Activated T-helper 1 cell treated with Interleukin-2 at 50 U/mL for 16 hours (primary cell): ENCODE measurements around the gene PRKAG1.
A peak's percentile ranks its signal among the peaks of the same experiment; 100 is the strongest.

ENCODE experiments used
- DNase-seq: peaks from one replicate; pipeline ENCODE4 v3.0.0-alpha.2; 2020; ENCODE audit warnings: low read depth

Gene PRKAG1

DNA sequence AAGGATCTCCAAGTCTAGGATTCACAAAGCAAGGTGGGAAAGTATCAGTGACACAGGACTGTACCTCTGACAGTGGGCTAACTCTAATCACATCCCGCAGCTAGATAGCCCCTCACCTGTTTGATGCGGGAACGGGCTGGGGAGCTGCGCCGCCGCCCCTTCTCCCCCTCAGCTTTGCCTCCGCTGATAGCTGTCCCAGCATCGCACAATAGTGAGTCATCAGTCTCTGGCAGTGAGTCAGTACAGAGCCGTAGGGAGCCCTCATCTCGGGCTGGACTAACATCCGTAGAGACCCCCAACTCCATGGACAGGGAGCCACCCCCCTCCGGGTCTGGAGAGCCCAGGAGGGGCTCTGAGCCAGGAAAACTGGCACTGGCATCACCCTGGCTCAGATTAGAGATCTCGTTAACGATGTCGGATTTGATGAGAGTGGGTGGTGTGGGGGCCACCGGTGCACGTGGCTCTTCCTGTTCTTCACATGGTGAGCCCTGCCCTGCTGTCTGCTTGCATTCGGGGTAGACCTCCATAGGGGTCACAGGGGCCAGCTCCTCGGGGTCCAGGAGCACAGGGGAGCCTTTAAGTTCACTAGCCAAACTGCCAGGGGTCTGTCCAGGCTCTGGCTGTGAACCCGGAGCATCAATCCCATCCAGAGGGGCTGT is 31.1 kb upstream of the PRKAG1 start:
- no peak for DNase-seq

DNA sequence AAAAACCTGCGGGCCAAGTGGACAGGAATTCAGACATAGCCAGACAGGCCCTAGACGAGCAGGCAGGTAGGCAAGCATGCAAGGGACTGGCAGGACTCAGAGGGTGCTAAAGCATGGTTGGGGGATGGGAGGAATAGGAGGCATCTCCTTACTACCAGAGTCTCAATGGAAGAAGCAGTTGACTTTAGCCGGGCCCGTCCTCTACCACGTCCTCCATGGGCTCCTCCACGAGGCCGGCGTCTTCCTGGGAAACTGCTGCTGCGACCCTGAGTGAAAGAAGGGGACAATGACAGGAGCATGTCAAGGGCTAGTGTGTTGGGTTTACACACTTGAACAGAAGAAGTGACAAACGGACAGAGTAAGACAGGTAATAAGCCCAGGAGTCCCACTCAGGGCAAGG is 30.4 kb upstream of the PRKAG1 start:
- DNase-seq = no peak

DNA sequence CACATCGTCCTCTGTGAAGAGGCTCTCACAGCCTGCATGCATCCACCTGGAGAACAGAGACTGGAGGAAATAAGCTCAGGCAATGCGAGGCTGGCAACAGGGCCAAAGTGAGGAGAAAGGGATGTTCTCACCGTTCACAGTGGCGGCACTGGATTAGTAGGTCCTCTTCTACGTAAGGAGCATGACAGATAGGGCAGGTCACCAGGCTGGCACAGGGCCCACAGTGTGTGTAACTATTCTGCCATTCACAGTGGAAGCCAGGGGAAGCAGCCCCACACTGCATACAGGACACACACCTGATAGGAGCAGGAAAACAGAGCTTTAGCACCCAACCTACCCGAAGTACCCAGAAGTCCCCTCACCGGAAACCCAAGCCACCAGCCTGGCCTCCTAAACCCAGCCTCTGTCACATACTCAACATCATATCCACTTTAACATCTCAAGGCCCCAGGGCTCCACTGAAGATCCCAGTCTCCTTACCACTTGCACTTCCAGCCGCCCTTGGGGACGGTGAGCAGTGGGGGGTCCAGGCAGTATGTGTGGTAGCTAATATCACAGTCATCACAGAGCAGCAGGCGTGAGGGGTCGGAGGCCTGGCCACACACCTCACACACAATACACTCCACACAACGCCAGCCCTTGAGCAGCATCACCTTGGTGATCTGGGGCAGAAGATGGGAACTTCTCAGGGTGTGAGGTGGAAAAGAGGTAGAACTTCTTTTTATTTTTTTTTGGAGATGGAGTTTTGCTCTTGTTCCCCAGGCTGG is 27.7 kb upstream of the PRKAG1 start:
- DNase-seq = no peak

DNA sequence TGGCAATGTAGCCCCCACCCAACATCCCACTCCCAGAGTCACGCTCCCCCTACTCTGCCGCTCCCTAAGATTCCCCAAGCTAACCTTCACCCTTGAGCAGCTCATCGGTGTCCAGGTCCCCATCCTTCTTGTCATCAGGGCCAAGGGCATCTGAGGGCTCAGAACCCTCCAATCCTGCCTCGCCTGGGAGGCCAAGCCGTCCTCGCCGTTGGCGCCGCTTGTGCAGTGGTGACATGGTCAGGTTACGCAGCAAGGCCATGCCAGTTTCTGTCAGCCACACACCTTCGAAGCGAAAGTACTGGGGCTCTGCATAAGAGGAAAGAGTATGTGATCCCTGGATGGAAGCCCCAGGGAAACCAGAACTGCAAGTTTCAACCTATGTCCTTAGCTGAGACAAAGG is 26.1 kb upstream of the PRKAG1 start:
- DNase-seq = no peak

DNA sequence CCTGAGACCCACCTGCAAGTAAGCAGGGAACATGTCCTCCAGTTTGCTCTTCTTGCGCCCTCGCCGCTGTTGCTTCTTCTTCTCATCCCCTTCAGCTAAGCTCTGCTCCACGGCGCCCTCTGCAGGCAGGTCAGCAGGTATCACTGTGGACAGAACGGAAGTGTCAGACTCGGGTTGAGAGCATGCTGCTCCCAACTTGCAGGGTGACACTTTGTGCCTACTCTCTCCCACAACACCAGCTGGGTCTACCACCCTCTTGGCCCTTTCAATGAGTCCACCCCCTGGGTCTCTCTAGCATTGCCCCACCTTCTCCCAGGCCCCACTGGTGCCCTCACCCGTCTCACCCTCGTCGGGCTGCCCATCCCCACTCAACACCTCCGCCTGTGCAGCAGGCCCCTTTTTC is 25.3 kb upstream of the PRKAG1 start:
- peak; percentile 56 for DNase-seq

DNA sequence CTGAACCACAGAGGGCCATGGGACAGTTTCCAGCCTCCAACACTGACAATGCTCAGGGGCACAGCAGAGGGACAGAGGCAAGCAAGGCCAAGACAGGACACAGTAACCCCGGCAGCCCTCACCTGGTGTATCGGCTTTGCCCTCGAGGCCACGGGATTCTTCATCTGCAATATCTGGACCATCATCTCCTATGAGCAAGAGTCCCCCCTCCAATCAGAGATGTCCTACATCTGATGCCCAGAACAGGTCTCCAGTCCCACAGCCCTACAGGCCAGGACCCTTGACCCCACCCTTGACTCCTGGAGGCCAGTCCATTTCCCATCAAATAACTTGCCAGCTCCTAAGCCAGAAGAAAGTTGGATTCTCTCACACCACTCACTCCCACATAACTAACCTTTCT is 24.7 kb upstream of the PRKAG1 start:
- DNase-seq = no peak

DNA sequence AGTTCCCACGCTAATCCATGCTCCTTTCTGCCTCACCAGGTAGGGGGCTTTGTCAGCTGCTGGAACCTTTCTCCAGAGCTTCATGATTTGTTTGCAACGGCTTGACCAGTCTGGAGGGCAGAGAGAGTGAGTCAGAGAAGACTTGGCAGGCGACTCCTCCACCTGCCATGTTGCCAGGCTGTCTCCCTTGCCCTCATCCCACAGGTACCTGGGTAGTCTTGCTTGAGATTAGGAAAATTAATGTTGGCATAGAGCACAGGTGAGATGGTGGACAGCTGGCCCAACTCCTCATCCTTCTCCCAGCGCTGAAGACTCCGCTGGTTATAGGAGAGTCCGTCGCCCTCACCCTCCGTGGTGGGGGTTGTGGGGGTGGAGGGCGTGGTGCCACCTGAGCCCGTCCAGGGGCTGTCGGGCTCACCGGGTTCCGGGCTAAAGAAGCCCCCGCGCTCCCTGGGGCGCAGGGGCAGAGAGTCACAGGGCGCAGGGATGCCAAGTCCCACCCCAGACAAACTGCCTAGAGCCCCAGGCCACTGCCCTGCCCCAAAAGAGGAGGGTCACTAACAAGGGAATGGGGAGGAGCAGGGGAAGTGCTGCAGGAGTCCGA is 23.4 kb upstream of the PRKAG1 start:
- DNase-seq = no peak

DNA sequence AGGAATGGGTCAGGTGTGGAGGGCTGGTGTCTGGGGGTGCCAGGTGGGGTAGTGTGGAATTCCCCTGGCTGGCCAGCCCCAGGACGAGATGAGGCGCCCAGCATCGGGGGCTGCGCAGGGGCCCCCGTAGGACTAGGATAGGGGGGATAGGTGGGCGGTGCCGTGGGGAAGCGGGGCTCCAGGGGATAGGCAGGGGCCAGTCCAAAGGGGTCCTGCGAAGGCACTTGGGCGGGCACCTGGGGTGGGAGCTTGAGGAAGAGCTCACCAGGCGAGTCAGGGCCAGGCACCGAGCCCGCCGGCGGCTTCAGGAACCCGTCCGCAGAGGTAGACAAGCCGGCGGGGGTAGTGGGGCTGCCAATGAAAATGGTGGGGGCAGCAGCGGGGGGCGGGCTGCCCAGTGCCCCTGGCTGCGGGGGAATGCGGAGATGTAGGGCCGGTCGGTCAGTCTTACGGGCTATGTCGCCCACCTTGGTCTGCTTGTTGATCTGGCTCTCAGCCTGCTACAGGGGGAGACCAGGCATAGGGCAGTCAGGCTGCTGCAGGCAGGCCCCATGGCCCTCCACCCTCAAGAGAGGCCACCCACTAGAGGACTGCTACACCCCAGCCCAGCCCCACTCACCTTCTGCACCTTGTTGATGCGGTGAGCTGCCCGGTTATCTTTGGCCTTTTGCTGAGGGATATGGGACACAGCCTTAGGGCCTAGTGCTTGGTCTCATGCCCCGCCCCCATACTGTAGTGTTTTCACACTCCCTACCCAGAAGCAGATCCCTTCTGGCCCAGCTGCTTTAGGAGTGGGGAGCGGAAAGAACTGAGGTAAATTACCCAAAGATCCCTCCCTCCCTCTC is 22.7 kb upstream of the PRKAG1 start:
- no peak for DNase-seq

DNA sequence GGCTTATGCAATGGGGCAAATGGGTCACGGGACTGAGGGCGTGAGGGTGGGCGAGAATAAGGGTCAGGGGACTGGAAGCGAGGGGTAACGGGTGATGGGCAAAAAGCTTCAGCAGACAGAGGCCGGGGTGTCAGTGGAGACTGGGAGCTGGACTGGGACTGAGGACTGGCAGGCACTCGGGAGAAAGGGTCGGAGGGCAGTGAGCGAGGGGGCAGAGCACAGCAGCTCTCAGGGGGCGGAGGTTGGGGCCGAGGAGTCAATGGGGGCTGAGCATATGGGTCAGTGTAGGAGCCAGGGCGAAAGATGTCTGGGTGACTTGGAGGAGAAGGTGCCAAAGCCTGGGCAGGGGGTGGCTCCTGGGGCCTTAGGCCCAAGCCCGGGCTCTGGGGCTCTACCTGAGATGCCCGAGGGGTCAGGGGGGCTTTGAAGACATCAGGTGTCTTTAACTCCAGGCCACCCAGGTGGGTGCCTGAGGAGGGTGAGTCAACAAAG is 21.8 kb upstream of the PRKAG1 start:
- DNase-seq = no peak

DNA sequence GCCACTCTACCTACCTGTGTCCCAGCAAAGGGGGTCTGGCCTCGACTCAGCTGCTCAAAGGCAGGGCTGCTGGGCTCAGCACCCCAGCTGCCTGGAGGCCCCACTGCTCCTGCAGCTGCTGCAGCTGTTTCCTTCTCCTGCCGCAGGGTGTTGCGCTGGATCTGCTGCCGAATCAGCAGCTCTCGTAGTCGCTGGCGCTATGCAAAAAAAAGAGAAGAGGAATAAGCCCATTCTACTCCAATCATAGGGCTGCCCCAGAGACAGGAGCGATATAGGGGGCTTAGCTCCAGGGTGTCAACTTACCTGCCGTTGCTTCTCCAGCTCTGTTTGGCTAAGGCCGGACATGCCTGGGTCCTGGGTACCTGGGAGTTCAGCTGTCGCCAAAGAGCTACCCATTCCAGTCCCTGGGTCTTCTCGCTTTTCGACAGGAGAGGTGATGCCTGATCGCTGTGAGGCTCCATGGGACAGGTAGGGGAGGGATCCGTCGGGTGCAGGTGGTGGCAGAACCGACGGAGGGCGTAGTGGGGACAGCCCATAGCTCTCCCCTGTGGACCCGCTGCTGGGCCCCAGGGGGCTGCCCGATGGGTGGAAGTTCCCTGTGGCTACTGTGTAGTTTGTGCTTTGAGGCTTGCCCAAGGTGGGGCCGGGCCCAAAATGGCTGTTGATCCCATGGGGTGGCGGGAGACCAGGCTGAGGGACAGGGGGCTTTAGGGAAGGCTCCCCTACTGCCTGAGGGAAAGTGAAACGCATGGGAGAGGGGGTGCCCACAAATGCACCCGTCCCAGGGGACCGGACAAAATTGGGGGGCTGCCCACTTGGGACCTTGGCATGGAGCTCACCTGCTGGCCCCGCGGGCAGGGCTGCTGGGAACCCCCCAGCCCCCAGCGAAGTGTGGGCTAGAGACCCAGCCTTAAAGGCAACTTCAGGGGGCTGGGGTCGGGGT is 21.1 kb upstream of the PRKAG1 start:
- no peak for DNase-seq

DNA sequence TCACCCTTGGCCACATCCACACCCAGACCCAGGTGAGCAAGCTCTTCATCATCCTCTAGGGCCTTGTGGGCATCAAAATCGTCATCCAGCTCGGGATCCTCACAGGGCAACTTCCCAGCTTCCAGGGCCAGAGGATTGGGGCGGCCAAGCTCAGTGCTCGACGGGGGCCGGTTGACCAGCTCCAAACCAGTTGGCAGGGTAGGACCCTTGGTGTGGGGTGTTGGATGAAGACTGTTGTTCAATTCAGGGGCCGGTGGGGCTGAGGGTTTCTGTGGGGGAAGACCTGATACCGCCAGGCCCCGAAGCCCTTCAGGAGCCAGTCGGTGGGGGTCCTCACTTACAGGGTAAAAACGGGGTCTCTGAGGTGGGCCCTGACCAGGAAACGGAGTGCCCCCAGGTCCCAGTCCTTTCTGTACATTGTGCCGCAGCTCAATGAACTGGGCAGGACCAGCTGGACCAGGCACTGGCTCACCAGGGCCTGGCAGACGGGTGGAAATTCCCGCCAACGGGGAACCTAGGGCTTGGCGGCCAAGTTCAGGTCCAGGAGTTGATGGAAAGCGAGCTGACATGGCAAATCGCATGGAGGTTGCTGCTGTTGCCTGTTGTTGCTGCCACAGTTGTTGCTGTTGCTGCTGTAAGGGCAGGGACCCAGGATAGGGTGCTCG is 19.8 kb upstream of the PRKAG1 start:
- no peak for DNase-seq

DNA sequence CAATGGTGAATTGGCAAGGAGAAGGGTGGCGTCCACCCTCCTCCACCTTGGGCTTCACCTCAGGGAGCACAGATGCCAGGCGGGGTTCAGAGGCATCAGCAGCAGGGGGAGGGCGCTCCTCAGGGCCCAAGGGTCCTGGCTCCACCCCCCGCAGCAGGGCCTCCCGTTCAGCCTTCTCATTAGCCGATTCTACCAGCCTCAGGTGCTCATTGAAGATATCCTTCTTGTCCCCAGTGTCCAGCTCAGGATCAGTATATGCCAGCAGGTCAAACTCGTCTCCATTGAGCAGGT is 19.3 kb upstream of the PRKAG1 start:
- no peak for DNase-seq

DNA sequence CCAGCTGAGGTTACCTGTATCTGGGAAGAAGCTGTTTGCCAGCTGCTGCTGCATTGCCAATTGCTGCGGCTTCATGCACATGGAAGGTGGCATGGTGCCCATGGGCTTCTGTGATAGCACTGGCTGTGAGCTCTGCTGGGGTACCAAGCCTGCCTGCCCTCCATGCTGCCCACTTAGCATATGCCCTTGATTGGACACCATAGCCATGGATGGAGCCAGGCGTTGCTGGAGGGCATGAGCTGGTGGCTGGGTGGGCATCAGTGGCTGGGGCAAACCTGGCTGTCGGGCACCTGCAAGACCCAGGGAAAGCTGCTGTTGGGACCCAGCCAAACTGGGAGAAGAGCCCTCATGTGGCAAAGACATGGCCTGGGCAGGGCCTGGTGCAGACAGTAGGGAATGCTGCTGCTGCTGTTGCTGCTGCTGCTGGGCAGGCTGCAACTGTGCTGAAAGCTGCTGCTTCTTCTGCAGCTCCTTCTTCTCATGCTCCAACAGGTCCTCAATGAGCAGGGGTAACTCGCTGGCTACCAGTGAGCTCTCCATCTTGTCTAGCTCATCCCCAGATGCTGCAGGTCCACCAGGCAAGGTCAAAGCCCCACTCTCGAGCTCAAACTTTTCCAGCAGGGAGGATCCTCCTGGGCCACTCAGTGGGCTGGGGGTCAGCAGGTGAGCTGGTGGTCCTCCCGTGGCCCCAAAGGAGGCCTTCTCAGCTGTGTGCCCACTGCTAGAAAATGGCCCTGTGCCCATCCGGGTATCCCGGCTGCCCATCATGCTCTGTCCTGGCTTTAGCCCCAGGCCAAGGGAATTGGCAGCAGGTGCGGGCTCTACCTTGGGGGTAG is 18.8 kb upstream of the PRKAG1 start:
- no peak for DNase-seq

DNA sequence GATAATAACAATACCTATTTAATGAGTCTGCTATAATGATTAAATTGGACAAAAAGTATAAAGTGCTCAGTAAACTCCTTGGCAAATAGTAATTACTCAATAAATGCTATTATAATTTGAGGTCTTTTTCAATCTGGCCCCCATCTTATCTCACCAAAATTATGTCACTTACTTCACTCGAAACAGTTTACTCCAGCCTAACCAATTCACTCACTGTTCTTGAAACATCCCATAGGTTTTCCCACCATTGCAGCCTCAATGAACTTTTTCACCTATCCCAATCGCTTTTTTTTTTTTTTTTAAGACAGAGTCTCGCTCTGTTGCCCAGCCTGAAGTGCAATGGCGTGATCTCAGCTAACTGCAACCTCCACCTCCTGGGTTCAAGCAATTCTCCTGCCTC is 17.5 kb upstream of the PRKAG1 start:
- DNase-seq = no peak

DNA sequence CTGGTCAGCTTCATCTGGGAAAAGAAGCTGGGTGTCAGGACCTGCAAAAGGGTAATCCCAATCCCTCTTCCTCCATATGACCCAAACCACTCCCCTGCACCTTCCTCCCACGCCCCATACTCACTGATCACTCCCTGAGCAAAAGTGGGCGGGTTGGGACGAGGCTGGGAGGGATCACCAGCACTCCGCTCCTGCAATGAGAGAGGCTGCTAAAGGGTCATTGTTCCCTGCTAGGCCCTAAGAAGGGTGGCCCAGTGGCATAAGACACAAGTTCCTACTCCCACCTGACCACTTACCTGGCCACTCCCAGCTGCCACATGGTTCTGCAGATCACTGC is 15.7 kb upstream of the PRKAG1 start:
- DNase-seq = no peak

DNA sequence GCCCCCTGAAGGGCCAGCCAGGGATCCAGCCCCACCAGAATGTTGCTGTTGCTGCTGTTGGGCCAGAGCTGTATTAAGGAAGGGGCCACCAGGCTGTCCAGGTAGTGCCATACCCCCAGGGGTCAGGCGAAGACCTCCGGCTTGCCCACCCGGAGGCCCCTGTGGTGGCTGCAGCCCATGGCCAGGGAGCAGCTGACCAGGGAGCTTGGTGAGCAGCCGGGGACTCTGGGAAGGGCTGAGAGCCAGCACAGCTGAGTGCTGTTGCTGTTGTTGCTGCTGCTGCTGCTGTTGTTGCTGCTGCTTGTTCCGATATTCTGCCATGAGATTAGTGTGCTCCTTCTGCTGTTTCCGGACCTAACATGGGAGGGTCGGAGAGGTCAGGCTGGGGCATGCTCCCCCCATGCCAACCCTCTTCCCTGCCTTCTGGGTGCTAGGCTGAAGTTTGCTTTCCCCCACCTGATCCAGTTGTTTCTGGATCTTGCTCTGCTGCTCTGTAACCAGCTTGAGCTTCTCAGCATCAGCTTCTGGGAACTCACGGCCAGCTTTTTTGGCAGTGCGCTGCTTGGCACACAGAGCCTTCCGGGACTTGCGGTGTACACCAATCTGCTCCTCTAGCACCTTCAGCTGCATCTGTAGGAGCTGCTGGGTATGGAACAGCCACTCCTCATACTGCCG is 15.2 kb upstream of the PRKAG1 start:
- DNase-seq = no peak

DNA sequence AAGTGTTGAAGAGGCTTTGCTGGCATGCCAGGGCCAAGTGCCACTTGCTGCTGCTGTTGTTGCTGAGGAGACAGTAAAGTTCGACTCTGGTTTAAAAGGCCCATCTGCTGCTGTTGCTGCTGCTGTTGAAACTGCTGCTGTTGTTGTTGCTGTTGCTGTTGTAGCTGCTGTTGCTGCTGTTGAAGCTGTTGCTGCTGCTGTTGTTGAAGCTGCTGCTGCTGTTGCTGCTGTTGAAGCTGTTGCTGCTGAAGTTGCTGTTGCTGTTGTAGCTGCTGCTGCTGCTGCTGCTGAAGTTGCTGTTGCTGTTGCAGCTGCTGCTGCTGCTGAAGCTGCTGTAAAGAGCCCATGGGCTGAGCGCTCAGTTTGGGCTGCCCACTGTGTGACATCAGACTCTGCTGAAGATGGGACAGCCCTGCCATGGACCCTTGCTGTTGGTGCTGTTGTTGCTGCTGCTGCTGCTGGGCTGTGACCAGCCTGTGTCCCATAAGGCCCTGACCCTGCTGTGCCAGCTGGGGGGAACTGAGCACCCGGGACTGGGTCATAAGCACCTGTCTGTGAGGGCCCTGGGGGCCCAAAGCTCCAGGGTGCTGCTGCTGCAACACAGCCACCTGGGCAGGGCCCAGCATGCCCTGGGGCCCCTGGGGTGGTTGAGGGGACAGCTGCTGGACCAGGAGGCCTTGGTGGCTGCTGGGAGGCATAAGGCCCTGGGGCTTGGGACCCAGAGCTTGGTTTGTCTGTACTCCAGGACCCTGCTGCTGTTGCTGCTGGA is 14.3 kb upstream of the PRKAG1 start:
- DNase-seq = no peak

DNA sequence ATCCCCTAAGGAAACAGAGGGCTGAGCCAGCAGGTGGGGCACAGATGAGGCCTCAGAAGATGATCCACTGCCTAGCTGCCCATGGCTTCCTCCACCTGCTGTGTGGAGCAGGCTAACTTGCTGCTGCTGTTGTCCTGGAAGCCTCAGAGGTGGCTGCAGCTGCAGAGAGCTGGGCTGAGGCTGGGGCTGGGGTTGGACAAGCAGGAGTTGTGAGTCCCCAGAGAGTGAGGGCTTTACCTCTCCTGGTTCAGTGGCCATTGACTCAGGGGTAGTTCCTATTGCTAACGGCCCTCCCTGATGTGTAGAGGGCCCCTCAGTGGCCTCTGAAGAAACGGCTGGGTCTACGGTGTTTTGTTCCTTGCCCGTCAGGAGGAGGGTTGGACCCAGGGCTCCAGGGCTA is 13.7 kb upstream of the PRKAG1 start:
- no peak for DNase-seq
